ENCODE results near the gene TRIP11.

DNA sequence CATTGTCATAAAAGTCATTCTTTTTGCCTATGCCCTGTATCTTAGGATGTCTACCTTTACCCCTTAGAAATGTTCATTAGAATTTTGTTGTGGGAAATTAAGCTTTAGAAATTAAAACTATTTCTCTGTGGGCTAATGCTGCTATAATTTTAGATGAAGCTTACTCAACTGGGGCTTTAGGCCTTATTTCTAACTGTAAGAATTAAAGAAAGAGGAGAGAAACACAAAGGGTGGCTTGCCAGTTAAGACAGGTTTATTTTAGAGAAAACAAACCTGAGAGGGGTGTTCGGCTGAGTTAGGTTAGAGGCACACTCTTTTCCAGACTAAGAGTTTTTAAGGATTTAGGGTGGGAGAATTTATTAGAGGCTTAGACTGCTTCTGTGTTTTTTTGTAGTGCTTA, 6.4 kb downstream of the TRIP11 start:
- TF ChIP-seq EZH2 (IDR thresholded peaks at IDR 0.05) (no peak), POLR2AphosphoS5 (IDR thresholded peaks at IDR 0.05; ENCODE audit: borderline replicate concordance, low read depth, low read length) (no peak), FOXP2 (optimal IDR thresholded peaks at IDR 0.05; ENCODE audit: control extremely low read depth, extremely low read length, insufficient read depth) (no peak)

Data from SK-N-MC (cell line).